ENCODE results near the gene RIT2.

Gene RIT2

GRCh38 chr18:43115076-43115921, at the start of gene RIT2:
TSS of gene RIT2 (minus strand) at chr18:43115685.
- no peak for DNase-seq

- DNase-seq: no peak
Measured at GRCh38 chr18:43161528-43161927, 46.0 kb upstream of the RIT2 start.

GRCh38 chr18:43160509-43160908, 45.0 kb upstream of the RIT2 start:
- no peak for DNase-seq

GRCh38 chr18:43159926-43160325, 44.4 kb upstream of the RIT2 start:
- no peak for DNase-seq

GRCh38 chr18:43159086-43159770, 43.7 kb upstream of the RIT2 start:
- no peak for DNase-seq

- DNase-seq: no peak
Measured at GRCh38 chr18:43158381-43158780, 42.9 kb upstream of the RIT2 start.

- no peak for DNase-seq
Measured at GRCh38 chr18:43155842-43156241, 40.4 kb upstream of the RIT2 start.

- no peak for DNase-seq
Measured at GRCh38 chr18:43148231-43148630, 32.7 kb upstream of the RIT2 start.

- no peak for DNase-seq
Measured at GRCh38 chr18:43141208-43141607, 25.7 kb upstream of the RIT2 start.

- no peak for DNase-seq
Measured at GRCh38 chr18:43139288-43139946, 23.9 kb upstream of the RIT2 start.

GRCh38 chr18:43134876-43135275, 19.4 kb upstream of the RIT2 start:
- DNase-seq: no peak

- no peak for DNase-seq
Measured at GRCh38 chr18:43130716-43131260, 15.3 kb upstream of the RIT2 start.

- no peak for DNase-seq
Measured at GRCh38 chr18:43129946-43130524, 14.6 kb upstream of the RIT2 start.

- DNase-seq: no peak
Measured at GRCh38 chr18:43125471-43125870, 10.0 kb upstream of the RIT2 start.

GRCh38 chr18:43122955-43123354, 7.5 kb upstream of the RIT2 start:
- no peak for DNase-seq

- no peak for DNase-seq
Measured at GRCh38 chr18:43116699-43117294, 1.3 kb upstream of the RIT2 start.

GRCh38 chr18:43113220-43113895, 2.1 kb downstream of the RIT2 start:
- no peak for DNase-seq

- no peak for DNase-seq
Measured at GRCh38 chr18:43108882-43109281, 6.6 kb downstream of the RIT2 start.

GRCh38 chr18:43108469-43108868, 7.0 kb downstream of the RIT2 start:
- no peak for DNase-seq

- no peak for DNase-seq
Measured at GRCh38 chr18:43093646-43094045, 21.8 kb downstream of the RIT2 start.

GRCh38 chr18:43092539-43092938, 22.9 kb downstream of the RIT2 start:
- DNase-seq: no peak

GRCh38 chr18:43081396-43081795, 34.1 kb downstream of the RIT2 start:
- DNase-seq: no peak

All from 8988T (cell line).